ENCODE measurements around the gene OR10H2. TPM values are rescaled to one million over a fixed set of nuclear protein-coding genes. Genes with fewer than 3 reads are reported as not detected.

Gene OR10H2
- total RNA-seq, 1 experiment from 2014 or later: not detected

DNA sequence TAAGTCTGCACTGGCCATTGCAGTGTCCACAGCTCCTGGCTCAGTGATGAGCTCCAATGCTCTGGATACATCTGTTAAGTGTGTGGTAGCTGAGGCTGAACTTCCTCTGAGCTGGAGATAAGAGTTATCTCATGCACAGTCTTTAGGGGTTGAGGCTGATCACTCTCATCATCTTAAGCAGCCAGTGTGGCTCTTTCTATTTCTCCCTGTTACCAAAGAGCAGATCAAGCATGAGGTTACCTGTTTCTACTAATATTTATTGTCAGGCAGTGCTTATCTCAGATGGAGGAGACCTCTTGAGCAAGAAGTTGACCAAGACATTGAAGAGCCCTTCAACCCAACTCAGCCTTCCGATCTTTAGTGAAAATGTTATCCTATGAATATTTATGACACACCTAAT lies 6.6 kb upstream of the OR10H2 start:
- Mint-ChIP-seq H3K27me3 (ENCODE audit: insufficient read depth, unreplicated experiment) (no peaks in the 10 kb centered on the region), H3K4me3 (ENCODE audit: unreplicated experiment) (no peak overlapping the region), H3K4me1 (ENCODE audit: insufficient read depth, unreplicated experiment) (no peaks in the 10 kb centered on the region), H3K27ac (ENCODE audit: low read depth, unreplicated experiment) (no peak overlapping the region), H3K36me3 (ENCODE audit: insufficient read depth, unreplicated experiment) (no peaks in the 10 kb centered on the region), H3K9me3 (ENCODE audit: unreplicated experiment) (peaks cover 17% of the 10 kb centered on the region)
- no peak for DNase-seq (ENCODE audit: unreplicated experiment)
- POLR2A ChIA-PET: no interaction called here
- intact Hi-C loops (cut with micrococcal nuclease): no loop called here
- no TSS peak for BruUV-seq (replicated peaks)
- TF ChIP-seq, protein P1, sequence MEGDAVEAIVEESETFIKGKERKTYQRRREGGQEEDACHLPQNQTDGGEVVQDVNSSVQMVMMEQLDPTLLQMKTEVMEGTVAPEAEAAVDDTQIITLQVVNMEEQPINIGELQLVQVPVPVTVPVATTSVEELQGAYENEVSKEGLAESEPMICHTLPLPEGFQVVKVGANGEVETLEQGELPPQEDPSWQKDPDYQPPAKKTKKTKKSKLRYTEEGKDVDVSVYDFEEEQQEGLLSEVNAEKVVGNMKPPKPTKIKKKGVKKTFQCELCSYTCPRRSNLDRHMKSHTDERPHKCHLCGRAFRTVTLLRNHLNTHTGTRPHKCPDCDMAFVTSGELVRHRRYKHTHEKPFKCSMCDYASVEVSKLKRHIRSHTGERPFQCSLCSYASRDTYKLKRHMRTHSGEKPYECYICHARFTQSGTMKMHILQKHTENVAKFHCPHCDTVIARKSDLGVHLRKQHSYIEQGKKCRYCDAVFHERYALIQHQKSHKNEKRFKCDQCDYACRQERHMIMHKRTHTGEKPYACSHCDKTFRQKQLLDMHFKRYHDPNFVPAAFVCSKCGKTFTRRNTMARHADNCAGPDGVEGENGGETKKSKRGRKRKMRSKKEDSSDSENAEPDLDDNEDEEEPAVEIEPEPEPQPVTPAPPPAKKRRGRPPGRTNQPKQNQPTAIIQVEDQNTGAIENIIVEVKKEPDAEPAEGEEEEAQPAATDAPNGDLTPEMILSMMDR (IDR thresholded peaks at IDR 0.05; ENCODE audit: unreplicated experiment): no peak
- CTCF ChIA-PET: no interaction called here

DNA sequence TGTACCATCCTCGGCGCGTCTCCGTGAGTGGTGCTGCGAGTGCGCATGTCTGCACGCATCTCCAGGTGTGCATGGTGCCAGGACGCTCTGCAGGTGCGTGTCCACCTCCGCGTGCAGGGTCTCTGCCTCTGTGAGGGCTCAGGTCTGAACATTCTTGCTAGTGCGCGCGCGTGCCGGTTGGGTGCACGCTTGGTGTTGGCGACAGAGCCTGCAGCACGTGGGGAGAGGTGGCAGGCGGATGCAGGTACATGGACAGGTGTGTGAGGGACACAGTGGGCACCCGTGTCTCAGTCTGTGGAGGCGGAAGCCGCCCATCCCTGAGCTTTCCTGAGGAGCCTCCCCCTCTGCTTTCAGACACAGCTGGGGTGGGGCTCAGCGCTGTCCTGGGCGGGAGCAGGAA lies 4.9 kb upstream of the OR10H2 start:
- H3K27ac Mint-ChIP-seq (ENCODE audit: low read depth, unreplicated experiment): no peak overlapping the region
- TF ChIP-seq, protein P1 (IDR thresholded peaks at IDR 0.05; ENCODE audit: unreplicated experiment): no peak
- ChIA-PET CTCF (no interaction called here), POLR2A (no interaction called here)
- H3K36me3 Mint-ChIP-seq (ENCODE audit: insufficient read depth, unreplicated experiment): no peaks in the 10 kb centered on the region
- intact Hi-C loops (cut with micrococcal nuclease): no loop called here
- H3K4me3 Mint-ChIP-seq (ENCODE audit: unreplicated experiment): no peak overlapping the region
- H3K9me3 Mint-ChIP-seq (ENCODE audit: unreplicated experiment): peaks cover 10% of the 10 kb centered on the region
- BruUV-seq (replicated peaks): no TSS peak
- DNase-seq (ENCODE audit: unreplicated experiment): no peak
- H3K27me3 Mint-ChIP-seq (ENCODE audit: insufficient read depth, unreplicated experiment): no peaks in the 10 kb centered on the region
- no peaks in the 10 kb centered on the region for H3K4me1 Mint-ChIP-seq (ENCODE audit: insufficient read depth, unreplicated experiment)

DNA sequence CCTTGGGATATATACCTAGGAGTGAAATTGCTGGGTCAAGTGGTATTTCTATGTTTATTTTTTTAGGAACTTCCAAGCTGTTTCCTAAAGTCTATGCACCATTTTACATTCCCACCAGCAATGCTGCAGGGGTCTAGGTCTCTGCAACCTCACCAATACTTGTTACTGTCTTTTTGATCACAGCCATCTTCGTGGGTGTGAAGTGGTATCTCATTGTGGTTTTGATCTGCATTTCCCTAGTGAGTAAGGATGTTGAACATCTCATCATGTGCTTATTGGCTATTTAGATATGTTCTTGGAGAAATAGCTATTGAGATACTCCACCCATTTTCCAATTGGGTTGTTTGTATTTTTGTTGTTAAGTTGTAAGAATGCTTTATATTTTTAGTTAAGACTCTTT lies 2.7 kb downstream of the OR10H2 start:
- ChIA-PET CTCF (no interaction called here), POLR2A (no interaction called here)
- Mint-ChIP-seq H3K4me1 (ENCODE audit: insufficient read depth, unreplicated experiment) (no peaks in the 10 kb centered on the region), H3K9me3 (ENCODE audit: unreplicated experiment) (peaks cover 5% of the 10 kb centered on the region), H3K4me3 (ENCODE audit: unreplicated experiment) (no peak overlapping the region), H3K27me3 (ENCODE audit: insufficient read depth, unreplicated experiment) (no peaks in the 10 kb centered on the region), H3K36me3 (ENCODE audit: insufficient read depth, unreplicated experiment) (no peaks in the 10 kb centered on the region), H3K27ac (ENCODE audit: low read depth, unreplicated experiment) (no peak overlapping the region)
- DNase-seq (ENCODE audit: unreplicated experiment): no peak
- intact Hi-C loops (cut with micrococcal nuclease): no loop called here
- TF ChIP-seq, protein P1 (IDR thresholded peaks at IDR 0.05; ENCODE audit: unreplicated experiment): no peak
- BruUV-seq (replicated peaks): no TSS peak

DNA sequence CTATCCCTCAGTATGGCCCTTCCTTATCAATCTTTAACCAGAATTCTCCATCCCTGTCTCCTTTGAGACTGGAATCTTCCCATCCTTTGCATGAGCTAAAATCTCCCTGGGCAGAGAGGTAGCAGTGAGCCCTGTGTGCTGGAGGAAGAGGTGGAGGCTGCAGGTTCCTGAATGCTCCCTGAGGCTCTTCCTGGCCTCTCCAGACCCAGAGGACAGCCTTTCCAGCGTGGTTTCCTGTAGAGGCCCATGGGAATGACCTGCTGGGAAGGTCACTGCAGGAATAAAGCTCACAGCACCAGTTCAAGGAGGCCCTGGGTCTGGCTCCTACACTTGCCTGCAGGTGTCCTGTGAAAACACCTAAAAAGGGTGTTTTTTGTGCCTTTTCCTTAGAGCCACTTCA lies 4.6 kb downstream of the OR10H2 start:
- POLR2A ChIA-PET: no interaction called here
- TF ChIP-seq, protein P1 (IDR thresholded peaks at IDR 0.05; ENCODE audit: unreplicated experiment): no peak
- no TSS peak for BruUV-seq (replicated peaks)
- no peak for DNase-seq (ENCODE audit: unreplicated experiment)
- intact Hi-C loops (cut with micrococcal nuclease): no loop called here
- Mint-ChIP-seq H3K9me3 (ENCODE audit: unreplicated experiment) (peaks cover 10% of the 10 kb centered on the region), H3K4me3 (ENCODE audit: unreplicated experiment) (no peak overlapping the region), H3K27me3 (ENCODE audit: insufficient read depth, unreplicated experiment) (no peaks in the 10 kb centered on the region), H3K27ac (ENCODE audit: low read depth, unreplicated experiment) (no peak overlapping the region), H3K36me3 (ENCODE audit: insufficient read depth, unreplicated experiment) (no peaks in the 10 kb centered on the region), H3K4me1 (ENCODE audit: insufficient read depth, unreplicated experiment) (no peaks in the 10 kb centered on the region)
- CTCF ChIA-PET: interaction anchor here (0.7 kb wide), 1 partner anchor 925 kb away, joined by 3 read pairs; no protein-coding TSS in a partner anchor

Data from MCF 10A (cell line).